ENCODE measurements around the gene RAD51B.
A peak's percentile ranks its signal among the peaks of the same experiment; 100 is the strongest.

Gene RAD51B

GRCh38 chr14:68167383-68168087 is 348.0 kb downstream of the RAD51B start (continued):
- TF ChIP-seq ZNF354C (tag by site-specific recombination; IDR thresholded peaks at IDR 0.05; ENCODE audit: borderline replicate concordance, low read depth) (no peak), HOXC10 (CRISPR knock-in tag; IDR thresholded peaks at IDR 0.05) (no peak), ZNF558 (tag by site-specific recombination; IDR thresholded peaks at IDR 0.05) (no peak), ZNF658 (tag by site-specific recombination; IDR thresholded peaks at IDR 0.05) (no peak), ZNF362 (tag by site-specific recombination; IDR thresholded peaks at IDR 0.05) (no peak), ZNF341 (tag by site-specific recombination; IDR thresholded peaks at IDR 0.05; ENCODE audit: low read depth) (no peak), ZNF18 (tag by site-specific recombination; IDR thresholded peaks at IDR 0.05) (peak; percentile 54)

- Histone ChIP-seq H3K4me3 (ENCODE audit: low read depth, low read length) (no peak overlapping the region), H3K36me3 (ENCODE audit: control insufficient read depth in 2 of 2, insufficient read depth in 1 of 2, low read length in 2 of 2) (no peaks in the 10 kb centered on the region), H3K9me3 (ENCODE audit: control insufficient read depth, insufficient read depth, low read depth, low read length) (no peaks in the 10 kb centered on the region), H3K27ac (ENCODE audit: extremely low read depth, low read depth, low read length) (peak overlapping the region; percentile 67), H3K4me1 (ENCODE audit: control insufficient read depth, insufficient read depth, low read length) (peaks cover 47% of the 10 kb centered on the region)
- ChIA-PET CTCF (no interaction called here), POLR2A (no interaction called here)
- peak; percentile 33; the same call in 1 of the 2 replicates for TF ChIP-seq TRIM28 (IDR thresholded peaks at IDR 0.05; ENCODE audit: borderline replicate concordance, low read length)
- TF ChIP-seq SP2 (tag by site-specific recombination; IDR thresholded peaks at IDR 0.05): no peak
- 0 out of 2 replicates have a peak, but pooled peaks have one; percentile 37 for TF ChIP-seq MZF1 (tag by site-specific recombination; IDR thresholded peaks at IDR 0.05; ENCODE audit: borderline replicate concordance)
- no peak for TF ChIP-seq ZSCAN4 (tag by site-specific recombination; IDR thresholded peaks at IDR 0.05)
- TF ChIP-seq ZNF214 (tag by site-specific recombination; IDR thresholded peaks at IDR 0.05; ENCODE audit: borderline replicate concordance): no peak
- TF ChIP-seq REPIN1 (tag by site-specific recombination; IDR thresholded peaks at IDR 0.05; ENCODE audit: low read depth): no peak
- TF ChIP-seq ZNF561 (tag by site-specific recombination; IDR thresholded peaks at IDR 0.05; ENCODE audit: borderline replicate concordance): no peak
- peak; percentile 29; the same call in 1 of the 2 replicates for TF ChIP-seq KLF9 (tag by site-specific recombination; IDR thresholded peaks at IDR 0.05; ENCODE audit: low read depth)
- TF ChIP-seq ZBTB49 (tag by site-specific recombination; IDR thresholded peaks at IDR 0.05; ENCODE audit: low read depth): no peak
- no peak for TF ChIP-seq ZNF146 (tag by site-specific recombination; IDR thresholded peaks at IDR 0.05)
- no peak for TF ChIP-seq ZNF560 (tag by site-specific recombination; IDR thresholded peaks at IDR 0.05; ENCODE audit: borderline replicate concordance)
- TF ChIP-seq ZFP69B (tag by site-specific recombination; IDR thresholded peaks at IDR 0.05): no peak
- no peak for TF ChIP-seq ZNF112 (tag by site-specific recombination; IDR thresholded peaks at IDR 0.05)
- no peak for TF ChIP-seq BCL11B (tag by site-specific recombination; IDR thresholded peaks at IDR 0.05; ENCODE audit: low read depth)
- no peak for TF ChIP-seq ZNF529 (tag by site-specific recombination; IDR thresholded peaks at IDR 0.05; ENCODE audit: insufficient replicate concordance)
- peak; percentile 80 for TF ChIP-seq FEZF1 (tag by site-specific recombination; IDR thresholded peaks at IDR 0.05)
- no peak for TF ChIP-seq ZNF292 (tag by site-specific recombination; IDR thresholded peaks at IDR 0.05; ENCODE audit: borderline replicate concordance, low read depth)
- peak; percentile 92 for TF ChIP-seq PRDM6 (tag by site-specific recombination; IDR thresholded peaks at IDR 0.05)
- TF ChIP-seq ZBTB17 (tag by site-specific recombination; IDR thresholded peaks at IDR 0.05): peak; percentile 54
- no peak for TF ChIP-seq RBAK (tag by site-specific recombination; IDR thresholded peaks at IDR 0.05)
- no peak for TF ChIP-seq ZNF211 (tag by site-specific recombination; IDR thresholded peaks at IDR 0.05; ENCODE audit: low read depth)
- peak; percentile 70; the same call in 1 of the 2 replicates for TF ChIP-seq OSR2 (tag by site-specific recombination; IDR thresholded peaks at IDR 0.05)
Observed at GRCh38 chr14:68168460-68169109, 349.0 kb downstream of the RAD51B start.

Data from HEK293 (cell line).